Measurements from ENCODE around the gene LMBRD2.

LMBRD2 gene

GRCh38 chr5:36175043-36175442, 23.4 kb upstream of the LMBRD2 start:
- in situ Hi-C loops (cut with MboI; ENCODE audit: low sequenced_read_pairs, unreplicated experiment): no loop called here
- DNase-seq (ENCODE audit: low spot score): no peak
- TF ChIP-seq CTCF (IDR thresholded peaks at IDR 0.05; ENCODE audit: borderline replicate concordance, control extremely low read depth, extremely low read depth, insufficient read depth, missing control alignments): no peak

DNA sequence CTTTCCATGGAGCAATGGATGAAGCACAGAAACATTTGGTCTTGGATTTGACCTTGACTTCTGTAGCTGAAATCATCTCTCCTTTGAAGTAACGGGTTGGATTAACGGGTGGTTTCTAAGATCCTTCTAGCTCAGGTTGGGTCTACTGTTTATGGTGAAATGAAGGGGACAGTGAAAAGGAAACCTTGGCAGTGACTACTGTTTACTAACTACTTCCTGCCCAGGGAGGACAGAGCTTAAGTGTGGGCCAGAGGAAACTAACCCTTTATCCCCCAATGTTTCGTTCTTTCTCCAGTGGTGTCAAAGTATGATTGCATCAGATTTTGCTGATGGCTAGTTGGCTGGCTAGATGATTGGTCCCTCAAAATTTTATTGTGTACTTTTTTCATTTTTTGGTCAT, 22.4 kb upstream of the LMBRD2 start:
- no peak for DNase-seq (ENCODE audit: low spot score)
- in situ Hi-C loops (cut with MboI; ENCODE audit: low sequenced_read_pairs, unreplicated experiment): no loop called here
- no peak for TF ChIP-seq CTCF (IDR thresholded peaks at IDR 0.05; ENCODE audit: borderline replicate concordance, control extremely low read depth, extremely low read depth, insufficient read depth, missing control alignments)

- no peak for TF ChIP-seq CTCF (IDR thresholded peaks at IDR 0.05; ENCODE audit: borderline replicate concordance, control extremely low read depth, extremely low read depth, insufficient read depth, missing control alignments)
Measured at GRCh38 chr5:36173426-36173825, 21.7 kb upstream of the LMBRD2 start.

DNA sequence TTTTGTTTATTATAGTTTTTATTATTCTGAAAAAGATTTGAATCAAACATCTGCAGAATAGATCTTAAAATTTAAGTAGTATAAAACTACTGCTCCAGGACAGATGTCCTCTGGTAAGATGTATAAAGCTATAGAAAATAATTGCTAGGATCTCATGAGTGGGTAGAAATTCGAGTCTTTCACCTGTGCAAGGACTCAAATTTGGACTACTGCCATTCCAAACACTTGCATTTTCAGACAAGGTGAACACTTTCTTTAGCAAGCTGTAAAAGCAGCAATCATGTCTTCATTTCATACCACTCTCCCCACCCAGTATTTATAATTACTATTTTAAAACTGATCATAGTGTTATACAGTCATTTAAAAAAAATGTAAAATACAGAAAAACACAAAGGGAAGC, 20.9 kb upstream of the LMBRD2 start:
- TF ChIP-seq CTCF (IDR thresholded peaks at IDR 0.05; ENCODE audit: borderline replicate concordance, control extremely low read depth, extremely low read depth, insufficient read depth, missing control alignments): no peak
- in situ Hi-C loops (cut with MboI; ENCODE audit: low sequenced_read_pairs, unreplicated experiment): no loop called here
- no peak for DNase-seq (ENCODE audit: low spot score)

More at GRCh38 chr5:36173426-36173825, 21.7 kb upstream of the LMBRD2 start:
- DNase-seq (ENCODE audit: low spot score): no peak
- in situ Hi-C loops (cut with MboI; ENCODE audit: low sequenced_read_pairs, unreplicated experiment): no loop called here

- TF ChIP-seq CTCF (IDR thresholded peaks at IDR 0.05; ENCODE audit: borderline replicate concordance, control extremely low read depth, extremely low read depth, insufficient read depth, missing control alignments): no peak
- in situ Hi-C loops (cut with MboI; ENCODE audit: low sequenced_read_pairs, unreplicated experiment): no loop called here
- DNase-seq (ENCODE audit: low spot score): no peak
Measured at GRCh38 chr5:36170832-36171424, 19.2 kb upstream of the LMBRD2 start.

DNA sequence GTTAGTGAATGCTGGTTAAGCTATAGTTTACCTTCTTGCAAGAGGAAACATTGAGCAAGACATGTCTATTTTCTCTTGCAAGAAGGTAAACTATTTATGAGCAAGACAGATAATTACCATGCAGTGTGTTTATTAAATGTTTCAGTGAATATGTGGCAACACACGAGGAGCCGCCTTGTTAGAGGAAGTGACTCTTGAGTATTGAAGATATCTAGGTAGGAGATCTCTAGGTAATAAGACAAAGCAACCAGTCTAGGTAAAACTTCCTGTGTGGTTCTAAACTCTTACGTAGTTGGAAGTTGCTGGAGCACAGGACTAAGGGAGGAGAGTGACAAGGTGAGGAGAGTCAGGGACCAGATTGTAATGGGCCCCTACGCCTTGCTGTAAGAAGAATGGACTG, 17.1 kb upstream of the LMBRD2 start:
- TF ChIP-seq CTCF (IDR thresholded peaks at IDR 0.05; ENCODE audit: borderline replicate concordance, control extremely low read depth, extremely low read depth, insufficient read depth, missing control alignments): no peak
- DNase-seq (ENCODE audit: low spot score): no peak
- in situ Hi-C loops (cut with MboI; ENCODE audit: low sequenced_read_pairs, unreplicated experiment): no loop called here

All from GM13976 (cell line).